GM19239 (cell line): ENCODE data around the gene UBXN7.
"Not testable (repeated sequence)": the region's sequence is repeated elsewhere in the genome, so short reads cannot be mapped to it uniquely, and the experiment has no call there.

Source experiments
- DNase-seq: peaks from one replicate; pipeline ENCODE4 v3.0.0; 2011; ENCODE audit warnings: low spot score; ENCODE audit not compliant: insufficient read length
- FAIRE-seq: peaks from 2 replicates; lab custom pipeline; 2011; peaks lifted over from hg19 to GRCh38; lab: Jason Lieb, UNC

Gene UBXN7, protein sequence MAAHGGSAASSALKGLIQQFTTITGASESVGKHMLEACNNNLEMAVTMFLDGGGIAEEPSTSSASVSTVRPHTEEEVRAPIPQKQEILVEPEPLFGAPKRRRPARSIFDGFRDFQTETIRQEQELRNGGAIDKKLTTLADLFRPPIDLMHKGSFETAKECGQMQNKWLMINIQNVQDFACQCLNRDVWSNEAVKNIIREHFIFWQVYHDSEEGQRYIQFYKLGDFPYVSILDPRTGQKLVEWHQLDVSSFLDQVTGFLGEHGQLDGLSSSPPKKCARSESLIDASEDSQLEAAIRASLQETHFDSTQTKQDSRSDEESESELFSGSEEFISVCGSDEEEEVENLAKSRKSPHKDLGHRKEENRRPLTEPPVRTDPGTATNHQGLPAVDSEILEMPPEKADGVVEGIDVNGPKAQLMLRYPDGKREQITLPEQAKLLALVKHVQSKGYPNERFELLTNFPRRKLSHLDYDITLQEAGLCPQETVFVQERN

DNA sequence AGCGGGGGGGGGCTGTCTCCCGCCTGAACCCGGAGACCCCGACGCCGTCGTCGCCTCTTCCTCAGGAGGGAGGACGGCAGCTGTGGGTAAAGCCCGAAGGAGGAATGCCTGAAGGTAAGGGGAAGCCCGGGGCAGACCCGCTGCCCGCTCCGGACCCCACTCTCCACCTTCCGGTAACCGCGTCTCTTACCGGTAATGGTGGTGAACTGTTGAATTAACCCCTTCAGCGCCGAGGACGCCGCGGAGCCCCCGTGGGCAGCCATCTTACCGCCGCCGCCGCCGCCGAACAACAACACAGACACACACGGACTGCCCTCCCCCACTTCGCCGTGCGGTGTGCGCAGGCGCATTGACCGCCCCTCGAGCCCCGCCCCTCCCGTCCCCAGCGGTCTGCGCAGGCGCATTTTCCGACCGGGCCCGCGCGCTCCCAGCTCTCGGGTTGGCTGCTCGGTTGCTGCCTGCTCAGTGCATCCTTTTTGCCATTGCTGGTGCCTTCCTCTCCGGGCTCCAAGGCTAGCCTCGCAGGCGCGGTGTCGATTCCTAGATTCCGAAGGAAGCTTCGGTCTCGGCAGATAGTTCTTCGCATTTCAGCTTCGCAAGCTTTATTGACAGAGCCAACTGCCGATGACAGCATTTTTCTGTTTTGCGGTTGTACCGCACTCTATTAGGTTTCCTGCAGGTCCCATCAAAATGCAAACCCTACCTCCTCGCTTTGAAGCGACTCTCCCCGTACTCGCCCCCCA lies at the start of gene UBXN7:
Gene UBXN7 (minus strand): TSS at position 291 of the 743 bp plus-strand sequence. CDS start 28 bp downstream, at position 263.
- peak; percentile 97 for FAIRE-seq
- peak; percentile 82 for DNase-seq

DNA sequence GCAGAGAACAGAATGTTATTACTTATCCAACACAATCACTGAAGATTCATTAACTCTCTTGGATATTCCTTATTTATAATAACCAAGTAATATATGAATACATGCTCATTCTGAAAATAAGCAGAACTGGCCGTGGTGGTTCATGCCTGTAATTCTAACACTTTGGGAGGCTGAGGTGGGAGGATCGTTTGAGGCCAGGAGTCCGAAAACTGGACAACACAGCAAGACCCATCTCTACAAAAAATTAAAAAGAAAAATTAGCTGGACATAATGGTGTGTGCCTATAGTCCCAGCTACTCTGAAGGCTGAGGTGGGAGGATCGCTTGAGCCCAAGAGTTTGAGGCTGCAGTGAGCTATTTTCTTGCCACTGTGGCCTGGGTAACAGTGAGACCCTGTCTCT lies 45.5 kb upstream of the UBXN7 start:
- no peak for DNase-seq
- FAIRE-seq, result no peak

DNA sequence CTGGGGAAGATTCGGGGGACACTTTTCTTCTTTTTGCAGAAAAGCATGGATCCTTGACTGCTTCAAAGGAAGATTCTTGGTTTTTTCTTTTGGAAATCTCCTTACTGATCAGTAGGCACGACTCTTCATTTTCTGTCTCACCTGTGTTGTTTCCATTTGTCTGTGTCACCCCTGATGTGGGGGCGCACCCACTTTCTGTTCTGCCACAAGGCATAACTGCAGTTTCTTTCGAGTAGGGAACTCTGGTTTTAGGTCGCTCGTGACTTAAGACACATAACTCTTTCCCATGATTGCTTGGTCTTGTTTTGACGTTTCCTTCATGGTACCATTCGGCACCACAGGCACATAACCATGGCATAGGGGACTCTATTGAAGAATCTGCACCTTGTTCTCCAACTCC lies 40.1 kb upstream of the UBXN7 start:
- DNase-seq (no peak), FAIRE-seq (no peak)

DNA sequence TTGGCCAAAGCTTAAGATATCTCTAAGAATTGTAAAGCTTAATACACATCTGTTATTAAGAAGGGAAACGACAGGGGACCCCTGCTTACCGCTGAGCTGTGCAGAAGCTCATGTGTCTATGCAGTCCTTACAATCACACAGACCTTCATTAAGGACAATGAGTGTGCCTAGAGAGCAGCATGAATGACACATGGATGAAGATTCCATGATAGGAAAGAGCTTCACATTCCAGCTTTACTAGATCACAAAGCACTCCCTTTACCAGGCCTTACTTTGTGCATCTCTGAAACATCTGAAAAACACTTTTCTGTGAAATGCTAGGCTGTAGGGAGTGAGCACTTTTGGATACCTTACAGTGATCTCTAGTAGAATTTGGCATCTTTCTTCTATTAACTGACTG lies 39.3 kb upstream of the UBXN7 start:
- DNase-seq (no peak), FAIRE-seq (no peak)

DNA sequence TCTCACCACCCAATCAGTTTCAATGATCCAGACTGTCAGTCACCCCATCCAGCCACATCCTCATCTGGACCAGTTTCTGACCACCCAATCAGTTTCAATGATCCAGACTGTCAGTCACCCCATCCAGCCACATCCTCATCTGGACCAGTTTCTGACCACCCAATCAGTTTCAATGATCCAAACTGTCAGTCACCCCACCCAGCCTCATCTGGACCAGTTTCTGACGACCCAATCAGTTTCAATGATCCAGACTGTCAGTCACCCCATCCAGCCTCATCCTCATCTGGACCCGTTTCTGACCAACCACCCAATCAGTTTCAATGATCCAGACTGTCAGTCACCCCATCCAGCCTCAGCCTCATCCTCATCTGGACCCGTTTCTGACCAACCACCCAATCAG lies 38.0 kb upstream of the UBXN7 start:
- FAIRE-seq, DNase-seq: not testable (repeated sequence)

DNA sequence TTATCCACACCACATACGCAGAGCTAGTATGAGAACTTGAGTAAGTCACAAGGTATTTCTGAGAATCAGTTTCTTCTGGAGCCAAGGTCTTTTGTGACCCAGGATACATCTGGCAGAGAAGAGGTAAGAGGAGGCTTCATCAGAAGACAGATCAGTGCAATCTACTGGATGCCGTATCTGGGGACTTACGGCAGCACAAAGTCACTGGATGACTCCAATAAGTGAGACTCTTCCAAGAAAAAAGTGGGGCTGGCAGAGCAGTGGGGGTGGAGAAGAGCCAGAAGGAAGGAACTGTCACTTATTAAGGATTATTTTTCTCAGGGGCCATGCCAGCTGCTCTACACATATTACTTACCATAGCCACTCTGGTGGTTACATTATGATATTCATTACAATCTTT lies 31.6 kb upstream of the UBXN7 start:
- DNase-seq (no peak), FAIRE-seq (no peak)

DNA sequence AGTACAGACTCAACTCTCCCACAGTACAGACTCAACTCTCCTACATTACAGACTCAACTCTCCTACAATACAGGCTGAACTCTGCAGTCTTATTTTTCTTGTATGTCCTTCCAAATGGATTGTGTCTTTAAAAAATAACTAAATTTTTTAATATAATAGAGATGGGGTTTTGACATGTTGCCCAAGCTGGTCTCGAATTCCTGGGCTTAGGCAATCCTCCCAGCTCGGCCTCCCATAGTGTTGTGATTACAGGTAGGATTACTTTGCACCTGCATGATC lies 31.2 kb upstream of the UBXN7 start:
- no peak for DNase-seq
- no peak for FAIRE-seq

DNA sequence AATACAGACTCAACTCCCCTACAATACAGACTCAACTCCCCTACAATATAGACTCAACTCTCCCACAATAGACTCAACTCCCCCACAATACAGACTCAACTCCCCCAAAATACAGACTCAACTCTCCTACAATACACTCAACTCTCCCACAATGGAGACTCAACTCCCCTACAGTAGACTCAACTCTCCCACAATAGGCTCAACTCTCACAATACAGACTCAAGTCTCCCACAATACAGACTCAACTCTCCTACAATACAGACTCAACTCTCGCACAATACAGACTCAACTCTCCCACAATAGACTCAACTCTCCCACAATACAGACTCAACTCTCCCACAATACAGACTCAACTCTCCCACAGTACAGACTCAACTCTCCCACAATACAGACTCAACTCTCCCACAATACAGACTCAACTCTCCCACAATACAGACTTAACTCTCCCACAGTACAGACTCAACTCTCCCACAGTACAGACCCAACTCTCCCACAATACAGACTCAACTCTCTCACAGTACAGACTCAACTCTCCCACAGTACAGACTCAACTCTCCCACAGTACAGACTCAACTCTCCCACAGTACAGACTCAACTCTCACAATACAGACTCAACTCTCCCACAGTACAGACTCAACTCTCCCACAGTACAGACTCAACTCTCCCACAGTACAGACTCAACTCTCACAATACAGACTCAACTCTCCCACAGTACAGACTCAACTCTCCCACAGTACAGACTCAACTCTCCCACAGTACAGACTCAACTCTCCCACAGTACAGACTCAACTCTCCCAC lies 30.7 kb upstream of the UBXN7 start:
- not testable (repeated sequence) for FAIRE-seq, DNase-seq

DNA sequence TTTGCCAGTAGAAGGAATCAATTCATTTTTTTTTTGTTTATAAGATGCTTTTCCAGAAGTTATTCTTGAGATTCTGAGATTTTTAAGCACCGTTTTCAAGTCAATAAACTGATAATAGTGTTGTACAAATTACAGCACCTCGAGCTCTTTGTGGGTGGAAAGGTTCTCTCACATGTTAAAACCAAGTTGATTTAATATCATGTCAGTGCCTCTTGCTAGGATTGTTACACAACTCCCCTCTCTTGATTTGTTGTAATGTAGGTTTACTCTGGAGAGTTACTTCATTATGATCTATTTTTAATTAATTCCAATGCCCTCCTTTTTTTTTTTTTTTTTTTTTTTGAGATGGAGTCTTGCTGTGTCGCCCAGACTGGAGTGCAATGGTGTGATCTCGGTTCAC lies 25.8 kb upstream of the UBXN7 start:
- DNase-seq (no peak), FAIRE-seq (no peak)

DNA sequence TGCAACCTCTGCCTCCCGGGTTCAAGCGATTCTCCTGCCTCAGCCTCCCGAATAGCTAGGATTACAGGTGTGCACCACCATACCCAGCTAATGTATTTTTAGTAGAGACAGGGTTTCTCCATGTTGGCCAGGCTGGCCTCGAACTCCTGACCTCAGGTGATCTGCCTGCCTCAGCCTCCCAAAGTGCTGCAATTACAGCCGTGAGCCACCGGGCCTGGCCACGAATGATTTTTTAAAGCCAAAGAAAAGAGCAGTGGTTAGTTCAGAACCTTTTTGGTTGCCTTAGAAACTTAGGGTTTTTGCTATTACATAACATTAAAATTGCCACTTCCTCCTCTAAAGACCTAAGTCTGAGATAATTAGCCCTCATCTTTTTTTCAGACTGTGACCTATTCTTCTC lies 25.2 kb upstream of the UBXN7 start:
- not testable (repeated sequence) for DNase-seq, FAIRE-seq

DNA sequence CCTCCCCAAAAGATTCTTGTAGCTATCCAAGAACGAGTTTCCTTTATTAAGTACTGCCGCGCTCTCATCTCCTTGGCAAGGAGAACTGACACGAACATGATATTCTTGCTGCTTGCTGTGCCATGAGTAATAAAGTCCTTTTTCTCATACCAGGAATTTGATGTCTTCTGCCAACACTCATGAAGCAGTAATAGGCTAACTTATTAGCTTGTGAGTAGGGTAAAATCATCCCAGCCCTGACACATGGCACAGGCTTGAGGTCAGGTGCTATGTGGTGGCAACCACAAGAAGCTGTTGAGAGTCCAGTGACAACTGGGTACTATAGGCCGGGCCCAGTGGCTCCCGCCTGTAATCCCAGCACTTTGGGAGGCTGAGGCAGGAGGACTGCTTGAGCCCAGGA lies 22.7 kb upstream of the UBXN7 start:
- no peak for FAIRE-seq
- no peak for DNase-seq

DNA sequence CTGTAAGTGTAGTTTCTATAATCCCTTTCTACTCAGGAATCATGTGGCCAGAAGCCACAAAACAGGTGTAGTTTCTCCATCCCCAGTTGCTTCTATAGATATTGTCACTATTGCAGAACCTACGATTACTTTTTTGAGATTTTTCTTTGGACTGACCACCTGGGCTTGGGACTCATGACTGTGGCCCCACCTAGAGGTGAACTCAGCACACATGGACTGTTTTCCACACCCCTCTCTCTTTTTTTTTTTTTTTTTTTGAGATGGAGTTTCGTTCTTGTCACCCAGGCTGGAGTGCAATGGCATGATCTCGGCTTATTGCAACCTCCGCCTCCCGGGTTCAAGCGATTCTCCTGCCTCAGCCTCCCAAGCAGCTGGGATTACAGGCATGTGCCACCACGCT lies 13.2 kb upstream of the UBXN7 start:
- FAIRE-seq, DNase-seq: not testable (repeated sequence)

DNA sequence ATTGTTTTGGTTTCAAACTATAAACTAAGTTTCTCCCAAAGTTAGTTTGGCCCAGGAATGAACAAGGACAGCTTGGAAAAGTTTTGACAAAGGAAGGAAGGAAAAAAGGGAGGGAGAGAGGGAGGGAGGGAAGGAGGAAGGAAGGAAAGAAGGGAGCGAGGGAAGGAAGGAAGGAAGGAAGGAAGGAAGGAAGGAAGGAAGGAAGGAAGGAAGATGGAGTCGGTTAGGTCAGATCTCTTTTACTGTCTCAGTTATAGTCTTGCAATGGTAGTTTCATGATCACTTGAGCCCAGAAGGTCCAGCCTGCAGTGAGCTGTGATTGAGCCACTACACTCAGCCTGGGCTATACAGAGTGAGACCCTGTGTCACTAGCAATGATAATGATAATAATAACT lies 12.3 kb upstream of the UBXN7 start:
- DNase-seq (no peak), FAIRE-seq (no peak)

DNA sequence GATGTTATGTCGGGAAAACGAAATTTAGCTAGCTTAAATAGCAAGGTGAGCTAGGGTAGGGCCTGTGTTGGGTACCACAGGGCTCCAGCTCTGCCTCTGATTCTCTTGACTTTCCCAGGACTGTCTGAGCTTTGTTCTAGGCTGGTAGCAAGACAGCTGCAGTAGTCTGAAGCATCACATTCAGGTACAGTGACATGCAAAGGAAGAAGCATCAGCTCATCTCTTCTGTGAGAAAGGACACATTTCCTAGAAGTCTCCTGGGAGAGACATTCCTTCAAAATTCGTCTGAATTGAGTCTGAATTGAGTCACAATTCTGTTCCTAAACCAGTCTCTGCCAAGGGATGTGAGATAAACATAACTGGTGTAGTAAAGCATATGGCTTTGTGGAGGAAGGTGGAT lies 8.5 kb upstream of the UBXN7 start:
- peak; percentile 14 for FAIRE-seq
- DNase-seq, result no peak

DNA sequence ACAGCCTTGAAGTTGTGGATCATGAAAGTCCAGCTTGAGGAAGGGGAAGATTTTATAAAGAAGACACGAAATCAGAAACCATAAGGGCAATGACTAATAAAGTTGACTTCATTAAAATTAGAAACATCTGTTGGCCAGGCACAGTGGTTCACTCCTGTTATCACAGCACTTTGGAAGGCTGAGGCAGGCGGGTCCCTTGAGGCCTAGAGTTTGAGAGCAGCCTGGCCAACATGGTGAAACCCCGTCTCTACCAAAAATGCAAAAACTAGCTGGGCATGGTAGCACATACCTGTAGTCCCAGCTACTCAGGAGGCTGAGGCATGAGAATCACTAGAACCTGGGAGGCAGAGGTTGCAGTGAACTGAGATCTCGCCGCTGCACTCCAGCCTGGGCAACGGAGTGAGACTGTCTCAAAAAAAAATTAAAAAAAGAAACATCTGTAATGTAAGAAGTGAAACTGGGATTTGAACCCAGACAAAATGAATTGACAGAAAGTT lies 7.9 kb upstream of the UBXN7 start:
- FAIRE-seq, result peak; percentile 56

DNA sequence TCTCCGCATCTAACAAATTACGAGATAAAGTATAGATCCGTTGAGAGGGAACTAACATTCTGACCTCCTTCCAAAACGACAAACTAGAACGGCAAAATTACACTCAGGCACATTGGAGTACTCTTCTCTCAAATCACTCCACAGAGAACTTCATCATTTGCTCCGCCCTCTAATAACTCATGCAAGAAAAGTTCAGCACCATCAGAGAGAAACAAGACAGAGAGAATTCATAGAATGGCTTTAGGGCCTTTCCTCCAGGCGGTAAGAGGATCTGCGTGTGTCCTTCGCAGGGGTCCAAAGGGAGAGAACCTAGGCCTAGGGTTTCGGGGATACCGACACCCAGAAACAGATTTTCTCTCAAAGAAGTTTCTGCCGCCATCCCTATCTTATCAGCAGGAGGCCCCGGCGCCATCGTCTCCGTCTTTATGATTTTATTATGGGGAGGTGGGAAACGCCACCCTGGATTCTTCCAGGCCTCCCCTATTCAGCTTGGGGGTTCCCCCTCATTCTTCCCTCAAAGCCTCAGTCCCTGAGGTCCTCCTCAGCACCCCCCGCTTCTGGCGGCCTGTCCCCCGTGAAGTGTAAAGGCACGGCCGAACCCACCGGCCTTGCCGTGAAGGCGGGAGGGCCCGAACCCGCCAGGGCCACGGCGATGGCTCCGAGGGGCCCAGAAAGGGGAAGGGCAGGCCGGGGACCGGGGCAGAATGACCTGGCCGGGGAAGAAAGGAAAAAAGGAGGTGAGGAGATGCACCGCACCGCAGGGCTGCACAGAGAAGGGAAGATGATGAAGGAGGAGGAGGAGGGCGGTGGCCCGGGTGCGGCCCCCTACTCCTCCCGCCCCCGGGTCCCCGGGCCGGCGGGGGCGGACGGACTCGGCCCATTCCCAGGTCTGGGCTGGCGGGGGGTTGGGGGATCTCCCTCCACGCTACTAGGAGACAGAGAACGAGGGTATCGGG lies 768 bp downstream of the UBXN7 start:
- no peak for DNase-seq
- FAIRE-seq, result peak; percentile 82

More for the DNA sequence above, 7.9 kb upstream of the UBXN7 start:
- no peak for DNase-seq

DNA sequence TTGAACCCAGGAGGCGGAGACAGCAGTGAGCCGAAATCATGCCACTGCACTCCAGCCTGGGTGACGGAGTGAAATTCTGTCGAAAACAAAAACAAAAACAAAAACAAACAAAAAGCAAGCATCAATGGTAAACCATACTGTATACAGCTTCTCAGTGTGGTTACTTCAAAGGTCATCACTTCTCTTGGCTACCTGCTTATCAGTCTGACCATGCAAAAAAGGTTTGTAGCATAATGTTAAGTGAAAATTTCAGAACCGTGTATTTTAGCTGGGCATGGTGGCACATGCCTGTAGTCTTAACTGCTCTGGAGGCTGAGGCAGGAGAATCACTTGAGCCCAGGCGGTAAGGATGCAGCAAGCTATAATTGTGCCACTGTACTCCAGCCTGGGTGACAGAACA lies 4.2 kb downstream of the UBXN7 start:
- DNase-seq, result no peak
- no peak for FAIRE-seq

DNA sequence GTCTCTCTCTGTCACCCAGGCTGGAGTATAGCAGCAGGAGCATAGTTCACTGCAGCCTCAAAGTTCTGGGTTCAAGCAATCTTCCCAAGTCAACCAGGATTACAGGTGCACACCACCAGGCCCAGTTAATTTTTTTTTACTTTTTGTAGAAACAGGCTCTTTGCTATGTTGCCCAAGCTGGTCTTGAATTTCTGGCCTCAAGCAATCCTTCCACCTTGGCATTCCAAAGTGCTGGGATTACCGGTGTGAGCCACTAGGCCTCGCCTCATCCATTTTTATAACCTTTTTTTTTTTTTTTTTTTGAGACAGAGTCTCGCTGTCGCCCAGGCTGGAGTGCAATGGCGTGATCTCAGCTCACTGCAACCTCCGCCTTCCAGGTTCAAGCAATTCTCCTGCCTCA lies 7.8 kb downstream of the UBXN7 start:
- not testable (repeated sequence) for DNase-seq, FAIRE-seq

DNA sequence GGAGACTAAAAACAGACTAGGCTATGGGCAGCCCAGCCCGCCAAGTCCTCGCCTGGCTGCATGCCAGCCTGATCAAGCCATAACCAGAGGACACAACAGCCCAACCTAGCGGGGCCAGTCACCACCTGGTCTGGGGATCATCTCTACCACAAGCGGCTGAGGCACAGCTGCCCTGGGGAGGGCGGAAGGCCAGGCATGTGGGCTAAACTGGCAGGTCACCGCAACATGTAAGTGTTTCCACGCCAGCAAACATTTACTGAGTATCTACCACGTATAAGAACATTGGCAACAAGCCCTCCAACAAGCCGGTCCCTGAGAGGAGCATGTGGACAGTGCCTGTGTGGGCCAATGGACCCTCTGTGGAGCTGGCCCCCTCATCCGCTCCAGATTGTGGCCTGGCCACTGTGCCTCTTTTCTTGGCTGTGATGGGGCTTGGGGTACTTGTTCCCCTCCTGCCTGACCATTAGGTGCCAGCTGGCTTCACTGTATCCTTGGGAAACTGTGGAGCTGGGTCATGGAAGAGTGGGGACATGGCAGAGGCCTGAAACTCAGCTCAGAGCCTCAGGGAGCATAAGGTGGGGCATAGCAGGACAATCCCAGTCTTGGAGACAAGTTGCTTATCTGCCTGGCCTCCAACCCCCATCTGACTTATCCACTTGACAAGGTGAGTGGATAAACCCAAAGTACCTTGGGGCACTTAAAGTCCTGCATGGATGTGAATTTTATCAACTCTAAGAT lies 9.0 kb downstream of the UBXN7 start:
- FAIRE-seq, result no peak
- DNase-seq, result no peak
